Lower leg skin (tissue), 4 donors: ENCODE data around the gene IQGAP3. TPM values are rescaled to one million over a fixed set of nuclear protein-coding genes. Genes with fewer than 3 reads are reported as not detected.

Experiments
- DNase-seq, 2 donors: peaks; one replicate each; pipeline ENCODE4 v3.0.0-alpha.2; 2019; ENCODE audit warnings: low spot score in 2 of 2
- H3K4me3 ChIP-seq: fragments of 200-600 bp; sonication (generic); 2 replicates; pipeline ENCODE4 v1.5.1; 2017; ENCODE audit warnings: mild to moderate bottlenecking, low read depth; ENCODE audit not compliant: poor library complexity, severe bottlenecking
- CTCF ChIP-seq, 3 donors: fragments of 450-650 bp; IDR thresholded peaks; one replicate each; pipeline ENCODE4 v1.5.1; 2016; ENCODE audit warnings: antibody characterized with exemption in 3 of 3, mild to moderate bottlenecking in 3 of 3, moderate library complexity in 2 of 3
- POLR2A ChIP-seq, 2 donors: fragments of 450-650 bp; IDR thresholded peaks; one replicate each; pipeline ENCODE4 v1.6.1; 2016 to 2017; ENCODE audit warnings: antibody characterized with exemption in 2 of 2, mild to moderate bottlenecking in 1 of 2, moderate library complexity in 1 of 2
- WGBS, 2 donors: methylation state at CpG; one replicate each; pipeline ENCODE4 v1.1.5; 2018; 5-methylcytosine and 5-hydroxymethylcytosine counted together
- intact Hi-C: fragments of 100-400 bp; cut with DNase I; formaldehyde crosslinking; loops from one replicate; pipeline ENCODE4 v1.15.0; 2023; ENCODE audit warnings: low total_unique reads
- total RNA-seq, 4 donors: library from RNA; depleted of rRNA; stranded (reverse); fragments of >200 nt; gene quantifications; one replicate each; pipeline ENCODE4 v1.1.0, GENCODE V29; 2016

Gene IQGAP3
- total RNA-seq, 4 donors from 2014 or later: 0.98 to 3.0 (median 2.1) TPM

GRCh38 chr1:156598125-156598524 is 25.8 kb upstream of the IQGAP3 start:
- TF ChIP-seq CTCF (IDR thresholded peaks at IDR 0.05) (no peak), POLR2A (IDR thresholded peaks at IDR 0.05) (no peak)
- WGBS, 2 donors: 96% methylated on average over 5 of the region's 5 CpGs
- no peak overlapping the region for H3K4me3 ChIP-seq
- DNase-seq: no peak
- intact Hi-C loops: no loop called here

- 74 to 88% methylated on average over 3 of the region's 3 CpGs for WGBS, 2 donors
- DNase-seq: no peak
- intact Hi-C loops: no loop called here
- TF ChIP-seq POLR2A (IDR thresholded peaks at IDR 0.05) (no peak), CTCF (IDR thresholded peaks at IDR 0.05) (no peak)
- H3K4me3 ChIP-seq: no peak overlapping the region
Measured at GRCh38 chr1:156596426-156596825, 24.1 kb upstream of the IQGAP3 start.

GRCh38 chr1:156595016-156595415 is 22.7 kb upstream of the IQGAP3 start:
- TF ChIP-seq POLR2A (IDR thresholded peaks at IDR 0.05) (no peak), CTCF (IDR thresholded peaks at IDR 0.05) (no peak)
- H3K4me3 ChIP-seq: no peak overlapping the region
- intact Hi-C loops: no loop called here
- 91 to 93% methylated on average over 2 of the region's 2 CpGs for WGBS, 2 donors
- DNase-seq: no peak

GRCh38 chr1:156594190-156594589 is 21.8 kb upstream of the IQGAP3 start:
- 62 to 70% methylated on average over 3 of the region's 3 CpGs for WGBS, 2 donors
- no peak overlapping the region for H3K4me3 ChIP-seq
- no peak for DNase-seq
- TF ChIP-seq CTCF (IDR thresholded peaks at IDR 0.05) (no peak), POLR2A (IDR thresholded peaks at IDR 0.05) (no peak)
- intact Hi-C loops: no loop called here

- 82 to 87% methylated on average over 8 of the region's 8 CpGs for WGBS, 2 donors
- intact Hi-C loops: no loop called here
- DNase-seq: no peak
- H3K4me3 ChIP-seq: no peak overlapping the region
- TF ChIP-seq CTCF (IDR thresholded peaks at IDR 0.05): no peak
- TF ChIP-seq POLR2A (IDR thresholded peaks at IDR 0.05): no peak
Measured at GRCh38 chr1:156593661-156593989, 21.3 kb upstream of the IQGAP3 start.

- intact Hi-C loops: no loop called here
- no peak for DNase-seq
Measured at GRCh38 chr1:156592910-156593660, 20.7 kb upstream of the IQGAP3 start.

More at GRCh38 chr1:156592910-156593660, 20.7 kb upstream of the IQGAP3 start:
- whole genome bisulfite sequencing, 2 donors: 67 to 72% methylated on average over 8 of the region's 8 CpGs
- no peak overlapping the region for H3K4me3 ChIP-seq
- TF ChIP-seq CTCF (IDR thresholded peaks at IDR 0.05) (no peak), POLR2A (IDR thresholded peaks at IDR 0.05) (no peak)
